GM19099 (cell line): ENCODE measurements around the gene PYGB.

Experiments
- POLR2A ChIP-seq: IDR thresholded peaks from 3 replicates; pipeline ENCODE4 v1.6.1; 2011; ENCODE audit warnings: low read depth; ENCODE audit not compliant: insufficient read length; ENCODE audit errors: extremely low read depth

The PYGB gene

GRCh38 chr20:25314497-25315417, 66.9 kb downstream of the PYGB start:
- TF ChIP-seq POLR2A: no peak

DNA sequence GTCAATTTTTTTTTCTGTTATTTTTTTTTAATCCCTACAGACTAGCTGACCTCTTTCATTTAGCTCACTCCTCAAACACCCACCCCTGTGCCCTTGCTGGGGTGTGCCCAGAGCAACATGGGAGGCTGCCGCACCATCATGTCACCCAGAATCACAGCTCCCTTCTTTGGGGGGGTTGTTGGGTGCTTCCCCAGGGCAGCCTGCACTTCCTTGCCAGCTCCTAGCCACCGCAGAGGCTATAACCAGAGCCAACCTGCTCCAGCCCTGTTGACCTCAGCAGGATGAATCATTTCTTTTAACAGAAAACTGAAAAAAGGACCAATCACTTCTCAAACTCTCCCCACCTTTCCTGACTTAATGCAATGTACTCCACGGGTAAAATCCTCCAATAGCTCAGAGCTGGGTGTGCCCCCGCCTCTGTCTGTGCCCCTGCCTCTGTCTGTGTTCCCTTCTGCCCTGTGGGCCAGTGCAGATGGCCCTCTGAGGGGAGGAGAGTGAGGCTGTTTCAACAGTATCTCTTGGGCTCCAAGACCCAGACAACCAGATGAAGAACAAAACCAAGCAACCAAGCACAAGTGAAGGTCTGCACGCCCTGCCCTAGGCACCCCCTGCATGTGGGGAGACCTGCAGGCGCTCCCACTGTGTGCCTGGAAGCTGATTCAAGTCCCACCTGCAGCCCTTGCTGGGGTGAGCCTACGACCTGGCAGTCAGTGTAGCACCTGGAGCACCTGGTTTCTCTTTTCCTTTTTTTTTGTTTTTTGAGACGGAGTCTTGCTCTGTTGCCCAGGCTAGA, 67.7 kb downstream of the PYGB start:
- no peak for TF ChIP-seq POLR2A

DNA sequence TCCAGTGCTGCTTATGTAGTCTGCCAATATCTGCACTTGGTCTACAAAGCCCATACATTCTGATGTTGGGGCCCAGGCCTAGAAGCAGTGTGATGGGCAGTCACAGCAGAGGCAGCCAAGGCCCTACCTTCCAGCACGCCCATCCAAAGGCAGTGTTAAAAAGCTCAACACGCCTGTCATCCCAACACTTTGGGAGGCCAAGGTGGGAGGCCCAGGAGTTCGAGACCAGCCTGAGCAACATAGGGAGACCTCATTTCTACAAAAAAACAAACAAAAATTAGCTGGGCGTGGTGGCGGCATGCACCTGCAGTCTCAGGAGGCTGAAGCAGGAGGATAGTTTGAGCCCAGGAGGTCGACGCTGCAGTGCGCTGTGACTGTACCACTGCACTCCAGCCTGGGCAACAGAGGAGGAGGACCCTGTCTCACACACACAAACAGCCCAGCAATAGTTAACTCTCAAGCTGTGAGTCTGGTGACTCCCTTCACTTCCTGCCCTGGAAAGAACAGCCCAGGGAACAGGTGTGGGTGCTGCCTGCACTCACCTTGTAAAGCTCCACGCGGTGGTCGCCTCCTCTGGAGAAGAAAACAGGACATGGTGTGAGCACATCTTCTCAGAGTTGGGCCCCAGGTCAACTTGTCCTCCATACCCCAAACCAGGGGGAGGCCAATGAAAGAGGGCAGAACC, 68.8 kb downstream of the PYGB start:
- TF ChIP-seq POLR2A: no peak

DNA sequence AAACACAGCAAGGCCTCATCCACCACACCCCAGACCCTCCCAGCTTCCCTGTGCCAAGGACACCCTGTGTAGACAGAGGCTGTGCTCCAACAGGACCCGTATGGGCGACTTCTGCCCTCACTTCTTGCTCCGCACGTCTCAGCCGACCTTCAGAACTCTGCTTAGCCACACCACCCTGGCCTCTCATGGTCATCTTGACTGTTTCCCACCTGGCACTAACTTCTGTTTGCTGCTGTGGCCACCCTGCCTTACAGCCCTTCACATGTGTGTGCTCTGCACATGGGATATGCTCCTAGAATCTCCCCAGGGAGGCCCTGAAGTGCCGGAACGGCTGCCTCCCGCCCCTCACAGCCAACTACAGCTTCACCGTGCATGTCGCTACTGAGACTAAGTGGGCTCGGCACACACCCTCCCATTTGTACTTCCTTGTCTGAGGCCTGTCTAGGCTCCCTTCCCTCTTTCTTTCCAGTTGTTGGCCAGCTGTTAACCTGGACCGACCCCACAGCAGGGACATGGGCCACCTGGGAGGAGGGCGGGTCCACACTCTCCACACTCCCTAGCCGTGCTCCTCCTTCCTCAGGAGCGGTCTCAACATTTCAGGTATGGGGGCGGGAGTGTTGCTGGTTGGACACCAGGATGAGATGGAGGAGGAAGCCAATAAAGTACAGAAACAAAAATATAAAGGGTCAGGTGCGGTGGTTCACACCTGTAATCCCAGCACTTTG, 69.6 kb downstream of the PYGB start:
- no peak for TF ChIP-seq POLR2A

GRCh38 chr20:25318471-25319240, 70.8 kb downstream of the PYGB start:
- peak; percentile 58 for TF ChIP-seq POLR2A

DNA sequence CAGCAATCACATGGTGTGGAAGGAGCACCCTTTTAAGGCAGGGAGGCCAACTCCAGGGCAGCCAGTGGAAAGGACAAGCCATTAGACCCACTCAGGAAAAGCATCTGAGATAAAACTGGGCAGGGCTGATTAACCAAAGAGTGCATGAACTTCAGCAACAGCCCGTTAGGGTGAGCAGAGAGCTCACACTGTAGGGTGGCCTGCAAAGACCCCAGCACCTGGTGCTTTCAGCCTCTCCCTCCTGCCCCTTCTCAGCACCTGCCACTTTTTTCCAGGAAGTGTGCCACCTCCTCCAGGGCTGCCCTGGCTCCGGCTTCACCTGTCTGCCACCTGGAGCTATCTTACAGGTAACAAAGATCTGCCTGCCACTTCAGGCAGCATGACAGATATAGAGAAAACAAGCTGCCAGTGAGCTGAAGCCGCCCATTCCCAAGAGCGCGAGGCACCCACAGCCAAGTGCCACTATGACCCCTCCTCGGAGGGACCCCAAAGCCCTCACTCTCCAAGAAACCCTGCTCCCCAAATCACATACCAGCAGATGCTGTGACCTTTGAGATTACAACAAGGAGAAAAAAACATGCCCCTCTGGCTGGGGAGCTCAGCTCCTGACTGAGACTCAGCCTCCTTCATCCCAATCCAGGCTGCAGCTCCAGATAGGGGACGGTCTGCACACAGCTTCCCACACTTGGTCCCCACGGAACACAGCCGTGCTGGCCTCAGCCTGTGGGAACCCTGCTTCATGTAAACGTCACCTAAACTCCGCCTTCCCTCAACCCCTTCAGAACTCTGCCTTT, 71.6 kb downstream of the PYGB start:
- TF ChIP-seq POLR2A: no peak

GRCh38 chr20:25320035-25320800, 72.3 kb downstream of the PYGB start:
- no peak for TF ChIP-seq POLR2A

GRCh38 chr20:25321262-25321831, 73.5 kb downstream of the PYGB start:
- TF ChIP-seq POLR2A: no peak

- no peak for TF ChIP-seq POLR2A
Observed at GRCh38 chr20:25321991-25322390, 74.1 kb downstream of the PYGB start.

- TF ChIP-seq POLR2A: no peak
Observed at GRCh38 chr20:25323496-25324246, 75.8 kb downstream of the PYGB start.

DNA sequence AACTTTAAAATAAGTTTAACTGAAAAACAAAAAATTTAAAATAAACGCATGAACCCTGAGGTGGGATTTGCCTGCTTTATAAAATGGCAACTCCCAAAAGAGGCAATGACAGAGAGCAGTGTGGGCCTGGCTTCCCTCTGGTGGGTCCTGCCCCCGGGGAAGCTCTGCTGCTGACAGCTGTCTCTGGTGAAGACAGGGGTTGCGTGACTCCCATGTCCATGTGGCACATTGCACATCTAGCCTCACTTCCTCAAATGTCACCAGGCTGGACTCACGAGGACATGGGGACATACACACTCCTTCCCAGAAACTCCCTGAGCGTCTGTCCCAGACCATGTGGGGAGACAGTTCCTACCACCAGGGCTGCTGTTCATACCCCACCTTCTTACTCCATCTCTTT, 76.5 kb downstream of the PYGB start:
- TF ChIP-seq POLR2A: no peak
